BE2C (cell line): ENCODE results near the gene ADCK2.

Experiments used
- DNase-seq: peaks from one replicate; pipeline ENCODE4 v3.0.0-alpha.2; 2020
- H3K27me3 ChIP-seq: fragments of 250-450 bp; sonication (Bioruptor Pico); 2 replicates; pipeline ENCODE4 v1.5.1; 2020; ENCODE audit warnings: mild to moderate bottlenecking
- H3K36me3 ChIP-seq: fragments of 250-450 bp; sonication (Bioruptor Pico); 2 replicates; pipeline ENCODE4 v1.5.1; 2020; ENCODE audit warnings: mild to moderate bottlenecking
- H3K4me1 ChIP-seq: fragments of 250-450 bp; sonication (Bioruptor Pico); 2 replicates; pipeline ENCODE4 v1.5.1; 2020
- H3K4me3 ChIP-seq: 2 replicates; pipeline ENCODE4 v1.5.1; 2011; ENCODE audit warnings: low read depth, low read length
- H3K9me3 ChIP-seq: fragments of 250-450 bp; sonication (Bioruptor Pico); 2 replicates; pipeline ENCODE4 v1.5.1; 2020
- TF ChIP-seq, protein P1 (sequence below): IDR thresholded peaks from 2 replicates; pipeline ENCODE4 v1.5.1; 2012; ENCODE audit warnings: mild to moderate bottlenecking, low read depth, low read length

Gene ADCK2

DNA sequence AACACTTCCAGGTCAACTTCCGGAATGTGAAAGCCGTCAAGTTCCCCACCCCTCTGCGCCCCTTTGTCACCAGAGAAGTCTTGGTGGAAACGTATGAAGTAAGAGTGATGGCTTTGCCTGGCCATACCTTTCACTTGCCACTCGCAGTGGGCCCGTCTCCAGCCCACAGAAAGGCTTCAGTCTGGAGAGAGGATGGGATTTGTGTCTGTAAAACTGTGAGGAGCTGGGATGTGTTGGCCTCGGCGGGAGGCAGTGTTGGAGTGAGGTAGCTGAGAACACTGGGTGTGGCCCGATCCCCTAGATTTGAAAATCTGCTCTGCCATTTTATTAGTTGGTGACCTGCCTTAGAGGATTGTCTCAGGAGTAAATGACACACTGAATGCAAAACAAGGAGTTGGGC is 6.4 kb downstream of the ADCK2 start:
- Histone ChIP-seq H3K27me3 (no peaks in the 10 kb centered on the region), H3K36me3 (no peaks in the 10 kb centered on the region), H3K9me3 (no peaks in the 10 kb centered on the region), H3K4me1 (no peaks in the 10 kb centered on the region), H3K4me3 (no peak overlapping the region)
- TF ChIP-seq, protein P1, sequence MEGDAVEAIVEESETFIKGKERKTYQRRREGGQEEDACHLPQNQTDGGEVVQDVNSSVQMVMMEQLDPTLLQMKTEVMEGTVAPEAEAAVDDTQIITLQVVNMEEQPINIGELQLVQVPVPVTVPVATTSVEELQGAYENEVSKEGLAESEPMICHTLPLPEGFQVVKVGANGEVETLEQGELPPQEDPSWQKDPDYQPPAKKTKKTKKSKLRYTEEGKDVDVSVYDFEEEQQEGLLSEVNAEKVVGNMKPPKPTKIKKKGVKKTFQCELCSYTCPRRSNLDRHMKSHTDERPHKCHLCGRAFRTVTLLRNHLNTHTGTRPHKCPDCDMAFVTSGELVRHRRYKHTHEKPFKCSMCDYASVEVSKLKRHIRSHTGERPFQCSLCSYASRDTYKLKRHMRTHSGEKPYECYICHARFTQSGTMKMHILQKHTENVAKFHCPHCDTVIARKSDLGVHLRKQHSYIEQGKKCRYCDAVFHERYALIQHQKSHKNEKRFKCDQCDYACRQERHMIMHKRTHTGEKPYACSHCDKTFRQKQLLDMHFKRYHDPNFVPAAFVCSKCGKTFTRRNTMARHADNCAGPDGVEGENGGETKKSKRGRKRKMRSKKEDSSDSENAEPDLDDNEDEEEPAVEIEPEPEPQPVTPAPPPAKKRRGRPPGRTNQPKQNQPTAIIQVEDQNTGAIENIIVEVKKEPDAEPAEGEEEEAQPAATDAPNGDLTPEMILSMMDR: no peak
- no peak for DNase-seq

DNA sequence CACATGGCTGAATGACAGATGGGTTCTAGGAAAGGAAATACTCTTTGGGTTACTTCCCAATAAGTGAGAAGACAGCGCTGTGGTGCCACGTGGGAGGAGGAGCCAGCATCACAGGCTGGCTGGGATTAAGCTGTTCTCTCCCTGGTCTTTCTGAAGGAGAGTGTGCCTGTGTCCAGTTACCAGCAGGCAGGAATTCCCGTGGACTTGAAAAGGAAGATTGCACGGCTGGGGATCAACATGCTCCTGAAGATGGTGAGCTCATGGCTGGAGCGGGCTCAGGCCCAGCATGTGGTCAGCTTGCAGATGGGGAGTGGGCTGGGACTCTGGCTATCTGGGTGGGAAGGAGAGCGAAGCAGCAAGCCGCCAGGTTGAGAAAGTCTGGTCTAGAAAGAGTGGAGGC is 8.1 kb downstream of the ADCK2 start:
- Histone ChIP-seq H3K4me3 (no peak overlapping the region), H3K4me1 (no peaks in the 10 kb centered on the region), H3K9me3 (no peaks in the 10 kb centered on the region), H3K27me3 (no peaks in the 10 kb centered on the region), H3K36me3 (no peaks in the 10 kb centered on the region)
- DNase-seq: no peak
- TF ChIP-seq, protein P1: no peak

DNA sequence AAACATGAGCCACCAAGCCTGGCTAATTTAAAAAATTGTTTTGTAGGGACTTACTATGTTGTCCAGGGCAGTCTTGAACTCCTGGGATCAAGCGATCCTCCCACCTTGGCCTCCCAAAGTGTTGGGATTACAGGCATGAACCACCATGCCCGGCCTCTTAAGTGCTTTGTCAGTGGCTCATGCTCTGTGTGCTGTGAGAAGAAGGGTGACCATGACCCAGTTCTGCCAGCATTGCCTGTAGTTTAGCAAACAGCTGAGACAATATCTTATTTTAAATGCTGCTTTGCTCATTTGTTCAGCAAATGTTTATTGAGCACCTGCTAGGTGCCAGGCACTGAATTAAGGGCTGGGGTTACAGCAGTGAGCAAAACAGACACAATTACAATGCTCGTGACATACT is 9.0 kb downstream of the ADCK2 start:
- H3K36me3 ChIP-seq: no peaks in the 10 kb centered on the region
- TF ChIP-seq, protein P1: no peak
- no peak for DNase-seq

DNA sequence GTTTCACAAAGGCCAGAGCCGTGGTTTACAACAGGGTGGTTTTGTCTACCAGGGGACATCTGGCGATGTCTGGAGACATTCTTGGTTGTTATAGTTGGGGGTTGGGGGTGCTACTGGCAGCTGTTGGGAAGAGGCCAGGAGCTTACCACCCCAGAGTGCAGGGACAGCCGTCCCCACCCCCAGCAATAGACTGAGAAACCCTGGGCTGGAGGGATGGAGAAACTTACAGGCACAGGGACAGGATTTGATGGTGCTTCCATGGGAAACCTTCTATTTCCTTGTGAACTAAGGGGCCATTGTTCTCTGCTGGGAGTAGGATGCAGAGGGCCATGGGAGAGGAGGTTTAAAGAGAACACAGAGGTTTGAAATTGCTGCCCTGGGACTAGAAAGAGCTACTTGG is 10.9 kb downstream of the ADCK2 start:
- Histone ChIP-seq H3K36me3 (no peaks in the 10 kb centered on the region), H3K9me3 (no peaks in the 10 kb centered on the region), H3K4me1 (no peaks in the 10 kb centered on the region), H3K27me3 (no peaks in the 10 kb centered on the region), H3K4me3 (no peak overlapping the region)
- DNase-seq: no peak
- TF ChIP-seq, protein P1: no peak

More for the DNA sequence above, 9.0 kb downstream of the ADCK2 start:
- no peaks in the 10 kb centered on the region for H3K27me3 ChIP-seq
- no peak overlapping the region for H3K4me3 ChIP-seq
- no peaks in the 10 kb centered on the region for H3K4me1 ChIP-seq
- H3K9me3 ChIP-seq: no peaks in the 10 kb centered on the region

DNA sequence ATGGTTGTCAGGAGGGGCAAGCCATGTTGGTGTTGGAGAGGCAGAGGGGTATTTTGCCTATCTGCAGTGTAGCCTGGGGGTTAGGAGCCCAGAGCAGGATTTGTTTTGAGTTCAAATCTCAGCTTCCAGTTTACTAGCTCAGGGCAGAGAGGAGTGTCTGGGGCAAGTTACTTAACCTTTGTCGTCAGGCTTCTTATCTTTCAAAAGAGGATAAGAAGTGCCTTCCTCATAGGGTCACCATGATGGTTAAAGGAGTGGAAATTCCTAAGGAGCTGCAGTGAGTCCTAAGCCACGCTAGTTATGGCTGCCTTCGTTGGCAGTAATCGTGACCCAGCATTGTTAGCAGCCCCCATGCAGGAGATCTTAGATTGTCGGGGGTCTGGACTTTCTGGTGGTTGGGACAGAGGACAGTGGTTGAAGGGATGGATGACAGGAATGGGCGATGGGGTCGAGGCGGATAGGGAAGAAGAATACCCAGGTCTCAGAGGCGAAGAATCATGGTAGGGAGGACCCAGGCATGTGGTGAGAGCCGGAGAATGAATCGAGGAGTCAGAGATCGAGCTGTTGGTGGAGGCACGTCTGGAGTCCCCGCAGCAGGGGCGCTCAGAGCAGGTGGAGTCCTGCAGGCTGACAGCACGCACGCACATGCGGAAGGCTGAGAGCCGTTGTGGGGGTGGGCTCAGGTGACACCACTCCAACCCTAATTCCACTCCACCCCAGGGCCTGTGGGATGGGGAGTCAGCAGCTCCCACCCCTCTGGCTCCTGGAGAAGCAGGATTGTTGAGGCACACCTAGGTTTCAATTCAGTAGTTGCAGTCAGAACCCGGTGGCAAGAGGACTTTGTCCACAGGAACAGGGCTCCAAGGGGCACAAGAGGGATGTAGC is 11.6 kb downstream of the ADCK2 start:
- no peaks in the 10 kb centered on the region for H3K36me3 ChIP-seq
- DNase-seq: no peak
- H3K27me3 ChIP-seq: no peaks in the 10 kb centered on the region
- H3K9me3 ChIP-seq: no peaks in the 10 kb centered on the region
- H3K4me3 ChIP-seq: no peak overlapping the region
- TF ChIP-seq, protein P1: no peak
- no peaks in the 10 kb centered on the region for H3K4me1 ChIP-seq

DNA sequence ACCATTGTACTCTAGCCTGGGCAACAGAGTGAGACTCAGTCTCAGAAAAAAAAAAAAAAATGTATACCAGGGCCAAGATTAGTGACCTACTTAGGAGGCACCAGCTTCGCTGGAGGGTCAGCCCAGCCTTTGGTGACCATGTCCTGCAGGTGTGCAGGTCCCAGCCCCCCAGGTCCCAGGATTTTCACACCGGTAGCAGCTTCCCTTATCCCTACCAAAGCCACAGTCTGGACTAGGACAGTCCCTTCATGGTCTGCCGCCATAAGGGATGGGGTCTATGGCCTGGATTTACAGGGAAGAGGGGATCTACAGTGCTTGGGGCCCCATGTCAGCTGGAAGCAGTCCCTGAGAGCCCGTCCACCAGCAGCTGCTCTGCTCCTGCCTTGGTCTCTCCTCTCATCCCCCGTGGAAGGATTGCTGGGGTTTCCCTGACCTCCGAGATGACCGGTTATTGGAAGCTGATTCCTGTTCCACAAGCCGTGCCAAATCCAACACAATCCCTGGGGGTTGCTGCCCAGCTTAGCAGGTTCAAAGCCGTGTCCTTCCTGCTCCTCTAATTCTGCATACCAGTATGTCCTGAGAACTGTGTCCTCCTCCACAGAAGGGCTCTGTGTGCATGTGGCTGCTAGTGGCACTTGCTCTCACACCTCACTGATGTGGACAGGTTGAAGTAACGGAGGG is 12.8 kb downstream of the ADCK2 start:
- H3K9me3 ChIP-seq: no peaks in the 10 kb centered on the region
- no peaks in the 10 kb centered on the region for H3K36me3 ChIP-seq
- H3K4me3 ChIP-seq: no peak overlapping the region
- TF ChIP-seq, protein P1: no peak
- H3K27me3 ChIP-seq: no peaks in the 10 kb centered on the region
- DNase-seq: no peak
- no peaks in the 10 kb centered on the region for H3K4me1 ChIP-seq
